Measurements from ENCODE around the gene HIPK4.

- TF ChIP-seq CTCF (IDR thresholded peaks at IDR 0.05; ENCODE audit: low read depth, low read length) (no peak), POLR2A (IDR thresholded peaks at IDR 0.05; ENCODE audit: extremely low read depth, insufficient read length) (no peak), MYC (IDR thresholded peaks at IDR 0.05; ENCODE audit: low read depth, low read length) (no peak), MAX (IDR thresholded peaks at IDR 0.05; ENCODE audit: low read depth, low read length) (no peak)
These were observed 52.9 kb downstream of the HIPK4 start for GRCh38 chr19:40337107-40337506.
